Stimulated activated CD4-positive, alpha-beta T cell treated with anti-CD3 and anti-CD28 coated beads, Interleukin-2, amount 100 ng/mL, for 4 hours (primary cell): ENCODE data around the gene DENND1A.

Experiments
- DNase-seq: peaks from one replicate; pipeline ENCODE4 v3.0.0-alpha.2; 2020; ENCODE audit warnings: low read depth

Gene DENND1A

GRCh38 chr9:123568691-123569688 is 360.9 kb downstream of the DENND1A start:
- no peak for DNase-seq

- no peak for DNase-seq
Observed at GRCh38 chr9:123567013-123567412, 362.9 kb downstream of the DENND1A start.

- no peak for DNase-seq
Observed at GRCh38 chr9:123564652-123565051, 365.3 kb downstream of the DENND1A start.

GRCh38 chr9:123562844-123563346 is 367.0 kb downstream of the DENND1A start:
- DNase-seq = no peak

- no peak for DNase-seq
Observed at GRCh38 chr9:123561046-123561445, 368.9 kb downstream of the DENND1A start.

- no peak for DNase-seq
Observed at GRCh38 chr9:123556464-123557435, 373.2 kb downstream of the DENND1A start.

- no peak for DNase-seq
Observed at GRCh38 chr9:123555646-123556045, 374.3 kb downstream of the DENND1A start.

- DNase-seq = no peak
Observed at GRCh38 chr9:123552530-123552929, 377.4 kb downstream of the DENND1A start.

- DNase-seq = no peak
Observed at GRCh38 chr9:123551734-123552133, 378.2 kb downstream of the DENND1A start.

- no peak for DNase-seq
Observed at GRCh38 chr9:123550797-123551196, 379.1 kb downstream of the DENND1A start.

GRCh38 chr9:123550012-123550411 is 379.9 kb downstream of the DENND1A start:
- DNase-seq = no peak

- peak; percentile 21 for DNase-seq
Observed at GRCh38 chr9:123548741-123549545, 381.0 kb downstream of the DENND1A start.

GRCh38 chr9:123544007-123544827 is 385.7 kb downstream of the DENND1A start:
- no peak for DNase-seq

GRCh38 chr9:123543492-123543891 is 386.4 kb downstream of the DENND1A start:
- no peak for DNase-seq

- no peak for DNase-seq
Observed at GRCh38 chr9:123542435-123543225, 387.3 kb downstream of the DENND1A start.

GRCh38 chr9:123541411-123541810 is 388.5 kb downstream of the DENND1A start:
- DNase-seq = no peak

GRCh38 chr9:123540457-123540856 is 389.5 kb downstream of the DENND1A start:
- DNase-seq = no peak

- no peak for DNase-seq
Observed at GRCh38 chr9:123537809-123538208, 392.1 kb downstream of the DENND1A start.

- no peak for DNase-seq
Observed at GRCh38 chr9:123536455-123536868, 393.5 kb downstream of the DENND1A start.

GRCh38 chr9:123534336-123534735 is 395.6 kb downstream of the DENND1A start:
- DNase-seq = no peak
